Ramos (cell line): ENCODE data around the gene MAEA.

ENCODE experiments used
- in situ Hi-C: fragments of 300-500 bp; cut with MboI; formaldehyde crosslinking; loops from one replicate; pipeline ENCODE4 v1.14.3; 2022; ENCODE audit warnings: low sequenced_read_pairs; ENCODE audit not compliant: unreplicated experiment

Gene MAEA

DNA sequence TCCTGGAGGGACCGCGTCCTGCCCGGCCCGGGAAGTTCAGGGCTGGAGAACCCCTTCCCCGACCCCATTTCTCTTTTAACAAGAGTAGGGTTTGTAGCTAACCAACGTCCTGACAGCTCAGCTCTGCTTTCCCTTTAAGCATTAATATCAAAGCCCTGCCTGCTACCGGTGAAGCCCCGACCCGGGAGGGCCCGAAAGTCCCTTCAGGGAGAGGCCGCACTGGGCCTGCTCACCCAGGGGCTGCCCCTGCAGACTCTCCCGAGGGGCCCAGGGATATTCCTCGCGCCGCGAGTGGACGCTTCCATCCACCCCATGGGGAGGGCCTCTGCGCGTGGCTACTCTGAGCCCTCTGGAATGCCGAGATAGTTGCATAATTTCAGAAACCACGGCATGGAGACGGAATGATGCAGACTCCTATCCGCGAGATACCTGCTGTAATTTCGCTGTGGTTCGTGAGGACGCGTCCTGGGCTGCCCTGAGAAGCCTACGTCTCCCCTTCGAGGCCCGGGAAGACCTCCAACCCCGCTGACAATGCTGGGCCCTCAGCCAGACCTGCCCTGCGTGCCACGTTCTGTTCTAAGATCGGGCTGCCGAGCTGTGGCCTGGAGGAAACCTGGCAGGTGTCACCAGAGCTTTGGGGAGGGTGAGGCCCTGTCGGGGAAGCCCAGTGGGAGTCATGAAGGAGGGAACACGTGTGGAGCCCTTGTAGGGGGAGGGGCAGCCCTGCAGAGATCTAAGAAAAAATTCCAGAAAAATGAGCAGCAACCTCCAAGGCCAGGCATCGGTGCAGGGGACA lies 39.8 kb upstream of the MAEA start:
- in situ Hi-C loops: loop anchor here (5.0 kb wide), 1 partner anchor 102 kb away; no protein-coding TSS in a partner anchor

- in situ Hi-C loops: loop anchor here (5.0 kb wide), 1 partner anchor 102 kb away; no protein-coding TSS in a partner anchor
These were observed 39.2 kb upstream of the MAEA start for GRCh38 chr4:1250527-1250812.

DNA sequence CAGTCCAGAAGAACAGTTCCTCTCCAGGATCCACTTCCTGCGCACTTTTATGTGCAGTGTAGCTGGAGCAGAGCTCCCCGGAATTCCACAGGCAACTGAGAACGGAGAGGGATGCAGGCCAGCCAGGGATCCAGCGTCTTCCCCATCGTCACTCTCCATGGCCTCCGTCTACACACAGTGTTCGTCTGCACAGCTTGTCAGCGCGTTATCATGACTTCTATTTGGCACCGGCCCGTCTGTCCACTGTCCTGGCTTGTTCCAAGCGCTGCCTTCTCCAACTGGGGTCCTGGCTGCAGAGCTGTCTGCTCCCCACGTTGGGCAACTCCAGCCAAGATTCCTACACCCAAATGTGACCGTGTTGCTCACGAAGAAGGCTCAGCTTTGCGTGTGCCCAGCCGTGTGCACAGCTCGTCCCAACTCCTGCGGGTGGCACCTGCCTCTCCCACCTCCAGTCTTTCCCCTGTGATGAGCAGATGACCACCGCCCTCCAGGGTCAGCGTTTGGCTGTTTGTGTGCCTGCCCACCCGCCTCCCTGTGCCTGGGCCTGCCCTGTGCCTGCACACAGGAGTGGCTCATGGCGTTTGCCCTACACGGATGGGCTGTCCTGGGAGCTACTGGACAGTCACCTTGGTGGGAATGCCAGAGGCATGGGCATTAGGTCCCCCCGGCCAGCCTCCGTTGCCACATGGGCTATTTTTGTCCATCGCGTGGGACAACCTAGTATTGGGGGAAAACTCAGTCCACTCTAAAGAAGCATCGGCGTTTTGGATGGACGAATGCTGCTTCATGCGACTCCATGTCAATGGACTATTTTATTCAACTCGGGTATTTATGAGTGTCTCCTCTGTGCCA lies 38.5 kb upstream of the MAEA start:
- in situ Hi-C loops: loop anchor here (5.0 kb wide), 1 partner anchor 101 kb away; no protein-coding TSS in a partner anchor

DNA sequence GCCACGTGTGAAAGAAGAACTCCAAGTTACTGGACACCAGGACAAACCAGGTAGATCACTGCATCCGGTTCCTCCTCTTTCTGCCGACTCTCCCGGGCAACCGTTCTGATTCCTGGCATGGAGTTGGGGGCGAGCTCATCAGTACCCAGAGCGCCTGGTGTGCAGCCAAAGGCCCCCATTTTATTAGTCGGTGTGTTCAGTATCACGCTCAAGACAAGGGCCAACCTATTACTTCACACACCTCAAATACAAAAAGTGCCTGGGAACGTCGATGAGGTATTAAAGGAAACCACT lies 38.0 kb upstream of the MAEA start:
- in situ Hi-C loops: loop anchor here (5.0 kb wide), 1 partner anchor 101 kb away; no protein-coding TSS in a partner anchor

DNA sequence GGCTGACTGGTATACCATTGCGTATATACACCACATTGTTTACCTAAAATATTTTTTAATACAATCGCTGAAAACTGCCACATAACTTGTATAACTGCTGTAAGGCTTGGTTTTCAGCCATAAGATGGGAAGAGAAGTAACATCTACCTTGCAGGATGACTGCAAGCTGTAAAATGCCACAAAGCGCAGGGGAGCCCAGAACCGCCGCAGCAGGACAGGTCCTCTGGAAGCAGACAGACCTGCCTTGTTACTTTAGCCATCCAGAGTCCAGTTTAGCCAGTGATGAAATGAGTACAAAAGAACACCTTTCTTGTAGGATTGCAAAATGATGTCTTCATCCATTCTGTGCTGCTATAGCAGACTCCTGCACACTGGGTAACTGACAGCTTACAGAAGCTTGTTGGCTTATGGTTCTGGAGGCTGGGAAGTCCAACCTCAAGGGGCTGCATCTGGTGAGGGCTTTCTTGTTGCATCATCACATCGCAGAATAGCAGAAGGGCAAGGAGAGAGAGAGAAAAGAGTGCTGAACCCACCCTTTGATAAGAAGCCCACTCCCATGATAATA lies 36.7 kb upstream of the MAEA start:
- in situ Hi-C loops: loop anchor here (5.0 kb wide), 1 partner anchor 99 kb away; no protein-coding TSS in a partner anchor

DNA sequence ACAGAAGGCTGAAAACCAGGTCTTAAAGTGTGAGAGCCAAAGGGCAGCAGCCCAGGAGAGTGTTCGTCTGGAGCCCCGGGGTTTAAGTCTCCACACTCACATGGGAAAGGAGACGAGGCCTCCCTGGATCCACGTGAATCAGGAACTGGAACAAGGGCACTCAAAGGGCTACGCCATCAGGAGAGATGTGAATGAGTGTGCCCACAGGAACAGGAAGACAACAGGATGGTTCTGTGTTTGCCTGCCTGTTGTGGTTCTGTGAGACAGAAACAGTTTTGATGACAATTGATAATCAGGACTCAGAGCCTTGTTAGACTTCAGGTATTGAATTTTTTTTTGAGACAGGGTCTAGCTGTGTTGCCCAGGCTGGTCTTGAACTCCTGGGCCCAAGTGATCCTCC lies 35.9 kb upstream of the MAEA start:
- in situ Hi-C loops: loop anchor here (5.0 kb wide), 1 partner anchor 98 kb away; no protein-coding TSS in a partner anchor

- in situ Hi-C loops: no loop called here
These were observed 34.5 kb upstream of the MAEA start for GRCh38 chr4:1255151-1255550.

GRCh38 chr4:1255699-1256098 lies 34.0 kb upstream of the MAEA start:
- in situ Hi-C loops: no loop called here

DNA sequence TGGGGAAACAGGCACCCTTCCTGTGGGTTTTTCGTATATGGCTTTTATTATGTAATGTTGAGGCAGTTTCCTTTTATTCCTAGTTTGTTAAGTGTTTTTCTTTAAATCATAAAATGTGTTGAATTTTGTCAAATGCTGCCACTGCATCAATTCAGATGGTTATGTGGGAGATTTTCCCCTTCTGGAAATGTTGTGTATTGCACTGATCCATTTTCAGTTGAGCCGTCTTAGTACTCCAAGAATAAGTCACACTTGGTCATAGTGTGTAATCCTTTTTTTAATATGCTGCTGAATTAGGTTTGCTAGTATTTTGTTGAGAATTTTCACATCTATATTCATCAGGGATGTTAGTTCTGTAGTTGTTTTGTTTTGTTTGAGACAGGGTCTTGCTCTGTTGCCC lies 31.2 kb upstream of the MAEA start:
- in situ Hi-C loops: no loop called here

GRCh38 chr4:1259966-1260365 lies 29.7 kb upstream of the MAEA start:
- in situ Hi-C loops: no loop called here

DNA sequence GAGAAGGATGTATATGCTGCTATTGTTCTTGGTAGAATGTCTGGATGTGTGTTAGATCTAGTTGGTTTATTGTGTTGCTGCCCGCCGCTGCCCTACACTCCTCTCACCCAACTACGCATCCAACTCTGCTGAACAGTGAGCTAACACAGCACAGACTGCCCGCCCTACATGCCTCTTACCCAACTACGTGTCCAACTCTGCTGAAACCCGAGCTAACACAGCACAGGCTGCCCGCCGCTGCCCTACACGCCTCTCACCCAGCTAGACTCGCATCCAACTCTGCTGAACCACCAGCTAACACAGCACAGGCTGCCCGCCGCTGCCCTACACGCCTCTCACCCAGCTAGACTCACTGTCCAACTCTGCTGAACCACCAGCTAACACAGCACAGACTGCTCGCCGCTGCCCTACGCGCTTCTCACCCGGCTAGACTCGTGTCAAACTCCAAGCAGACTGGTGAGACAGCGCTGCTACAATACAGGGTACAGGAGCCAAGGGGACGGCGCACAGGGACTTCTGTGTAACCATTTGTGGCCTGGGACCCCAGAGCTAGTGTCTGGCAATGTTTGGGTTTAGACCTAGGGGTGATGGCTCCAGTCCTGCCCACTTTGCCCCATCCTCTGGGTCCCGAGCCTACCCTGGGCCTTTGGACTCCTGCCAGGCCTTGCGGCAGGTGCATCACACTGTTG lies 29.1 kb upstream of the MAEA start:
- in situ Hi-C loops: no loop called here

- in situ Hi-C loops: no loop called here
These were observed 28.4 kb upstream of the MAEA start for GRCh38 chr4:1261107-1261928.

DNA sequence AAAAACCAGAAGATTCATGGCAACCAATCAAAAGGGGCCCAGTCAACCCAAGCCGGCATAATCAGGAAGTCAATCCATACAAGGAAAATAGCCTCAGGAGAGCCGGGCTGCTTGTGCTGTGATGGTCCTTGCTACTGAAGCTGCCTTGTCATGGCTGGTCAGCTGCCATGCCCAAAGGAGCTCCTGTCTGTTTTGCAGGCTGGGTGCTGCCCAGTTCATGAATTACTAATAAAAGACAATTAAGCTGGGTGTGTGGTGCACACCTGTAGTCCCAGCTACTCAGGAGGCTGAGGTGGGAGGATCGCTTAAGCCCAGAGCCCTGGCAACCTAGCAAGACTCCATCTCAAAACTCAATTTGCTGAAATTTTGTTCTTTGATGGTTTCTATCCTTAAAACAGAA lies 24.7 kb upstream of the MAEA start:
- in situ Hi-C loops: loop anchor here (5.0 kb wide), 1 partner anchor 133 kb away; no protein-coding TSS in a partner anchor

DNA sequence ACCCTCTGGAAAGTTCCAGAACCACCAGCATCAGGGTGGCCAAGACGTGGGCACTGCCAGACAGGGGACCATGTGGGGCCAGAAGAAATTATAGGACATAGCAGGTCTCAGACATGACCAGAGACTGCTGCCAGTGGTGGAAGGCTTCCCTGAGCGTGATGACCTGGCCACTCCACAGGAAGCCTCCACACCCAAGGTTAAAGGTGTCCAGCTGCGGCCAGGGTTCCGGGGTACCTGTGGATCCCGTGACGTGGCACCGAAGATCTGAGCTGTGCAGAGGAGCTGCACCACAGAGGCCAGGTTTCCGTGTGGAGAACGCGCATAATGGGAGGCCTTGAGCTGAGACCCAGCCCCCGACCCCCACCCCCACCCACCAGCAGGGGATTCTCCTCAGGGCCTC lies 24.3 kb upstream of the MAEA start:
- in situ Hi-C loops: loop anchor here (5.0 kb wide), 1 partner anchor 133 kb away; no protein-coding TSS in a partner anchor

DNA sequence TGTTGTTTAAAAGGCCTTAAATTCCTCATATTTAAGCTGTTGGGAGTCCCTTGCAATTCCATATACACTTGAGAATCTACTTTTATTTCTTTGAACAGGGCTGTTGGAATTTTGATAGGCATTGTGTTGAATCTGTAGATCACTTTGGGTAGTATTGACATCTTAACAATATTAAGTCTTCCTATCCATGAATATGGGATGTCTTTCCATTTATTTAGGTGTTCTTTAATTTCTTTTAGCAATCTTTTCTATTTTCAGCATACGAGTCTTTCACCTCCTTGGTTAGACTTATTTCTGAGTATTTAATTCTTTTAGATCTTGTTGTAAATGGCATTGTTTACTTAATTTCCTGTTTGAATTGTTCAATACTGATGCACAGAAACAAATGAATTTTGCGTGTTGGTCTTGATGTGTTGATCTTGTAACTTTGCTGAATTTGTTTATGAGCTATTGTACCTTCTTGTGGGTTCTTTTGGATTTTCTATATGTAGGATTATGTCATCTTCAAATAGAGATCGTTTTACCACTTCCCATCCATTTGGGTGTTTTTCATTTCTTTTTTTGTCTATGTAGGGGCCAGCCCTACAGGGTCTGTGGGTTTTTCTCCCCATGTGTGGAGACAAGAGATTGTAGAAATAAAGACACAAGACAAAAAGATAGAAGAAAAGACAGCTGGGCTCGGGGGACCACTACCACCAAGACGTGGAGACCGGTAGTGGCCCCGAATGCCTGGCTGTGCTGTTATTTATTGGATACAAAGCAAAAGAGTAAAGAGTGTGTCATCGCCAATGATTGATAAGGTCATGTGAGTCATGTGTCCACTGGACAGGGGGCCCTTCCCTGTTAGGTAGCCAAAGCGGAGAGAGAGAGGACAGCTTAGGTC lies 22.6 kb upstream of the MAEA start:
- in situ Hi-C loops: loop anchor here (5.0 kb wide), 1 partner anchor 135 kb away; no protein-coding TSS in a partner anchor

DNA sequence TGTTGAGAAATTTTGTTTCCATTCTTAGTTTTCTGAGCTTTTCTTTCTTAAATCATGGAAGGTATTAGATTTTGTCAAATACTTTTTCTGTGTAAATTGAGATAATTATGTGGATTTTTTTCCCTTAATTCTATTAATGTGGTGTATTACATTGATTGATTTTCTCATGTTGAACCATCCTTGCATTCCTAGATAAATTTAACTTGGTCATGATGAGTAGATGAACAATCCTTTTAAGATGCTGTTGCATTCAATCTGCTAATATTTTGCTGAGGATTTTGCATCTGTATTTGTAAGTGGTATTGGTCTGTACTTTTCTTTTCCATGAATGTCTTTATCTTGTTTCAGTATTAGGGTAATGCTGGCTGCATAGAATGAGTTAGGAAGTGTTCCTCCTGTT lies 20.5 kb upstream of the MAEA start:
- in situ Hi-C loops: loop anchor here (5.0 kb wide), 1 partner anchor 137 kb away; no protein-coding TSS in a partner anchor

DNA sequence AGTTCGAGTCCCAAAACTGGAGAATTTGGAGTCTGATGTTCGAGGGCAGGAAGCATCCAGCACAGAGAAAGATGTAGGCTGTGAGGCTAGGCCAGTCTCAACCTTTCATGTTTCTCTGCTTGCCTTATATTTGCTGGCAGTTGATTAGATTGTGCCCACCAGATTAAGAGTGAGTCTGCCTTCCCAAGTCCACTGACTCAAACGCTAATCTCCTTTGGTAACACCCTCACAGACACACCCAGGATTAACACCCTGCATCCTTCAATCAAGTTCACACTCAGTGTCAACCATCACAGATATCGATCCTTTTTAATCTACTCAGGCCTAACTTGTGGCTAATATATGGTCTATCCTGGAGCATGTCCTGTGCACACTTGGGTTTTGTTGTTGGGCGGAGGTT lies 18.0 kb upstream of the MAEA start:
- in situ Hi-C loops: no loop called here

GRCh38 chr4:1274871-1275270 lies 14.8 kb upstream of the MAEA start:
- in situ Hi-C loops: no loop called here

- in situ Hi-C loops: no loop called here
These were observed 12.7 kb upstream of the MAEA start for GRCh38 chr4:1276984-1277383.
